HG03521 (cell line): ENCODE measurements around the gene HK3.

Experiments
- ATAC-seq: cut with Tn5 transposase; IDR thresholded peaks from one replicate; pipeline ENCODE4 v1.9.1; 2021; ENCODE audit warnings: mild to moderate bottlenecking, moderate library complexity; ENCODE audit not compliant: unreplicated experiment

Gene HK3

GRCh38 chr5:176902102-176902814 is 3.1 kb upstream of the HK3 start:
- ATAC-seq: no peak

GRCh38 chr5:176901260-176902101 is 2.3 kb upstream of the HK3 start:
- no peak for ATAC-seq

GRCh38 chr5:176900780-176901204 is 1.6 kb upstream of the HK3 start:
- no peak for ATAC-seq

DNA sequence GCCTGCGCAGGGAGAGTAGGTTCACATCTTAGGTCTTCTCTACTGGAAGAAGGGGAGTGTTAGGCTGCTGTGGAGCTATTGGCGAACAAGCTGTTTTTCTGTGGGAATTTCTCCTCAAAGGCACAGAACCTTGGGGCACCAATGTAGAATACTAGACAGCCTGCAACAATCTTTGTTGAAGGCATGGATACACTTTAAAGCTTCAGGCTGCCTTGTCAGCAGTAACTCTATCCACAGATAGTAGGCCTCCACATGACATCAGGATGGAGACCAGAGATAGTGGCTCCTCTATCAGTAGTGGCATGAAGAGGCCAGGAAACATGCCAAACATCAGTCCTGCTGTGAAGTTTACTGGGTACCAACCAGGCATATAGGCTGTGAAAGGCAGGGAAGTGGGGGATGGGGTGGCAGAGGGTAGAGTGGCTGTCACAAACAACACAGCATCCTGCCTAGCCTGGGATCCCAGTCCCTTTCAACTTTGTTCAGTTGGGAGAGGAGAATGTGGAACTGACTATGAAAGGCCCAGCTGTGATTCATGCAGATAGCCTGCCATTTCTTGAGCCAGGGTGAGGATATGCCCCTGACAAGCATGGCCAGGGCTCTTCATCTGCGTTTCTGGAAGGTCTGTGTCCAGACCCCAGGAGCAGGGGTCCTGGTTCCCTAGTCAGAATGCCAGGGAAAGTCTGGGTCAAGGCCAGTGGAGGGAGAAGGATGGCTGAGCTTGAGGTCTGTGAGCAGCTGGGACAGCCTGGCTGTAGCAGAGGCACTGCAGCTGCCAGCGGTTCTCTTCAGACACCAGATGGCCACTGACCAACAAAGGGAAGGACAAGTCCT is 1.0 kb upstream of the HK3 start:
- ATAC-seq: no peak

DNA sequence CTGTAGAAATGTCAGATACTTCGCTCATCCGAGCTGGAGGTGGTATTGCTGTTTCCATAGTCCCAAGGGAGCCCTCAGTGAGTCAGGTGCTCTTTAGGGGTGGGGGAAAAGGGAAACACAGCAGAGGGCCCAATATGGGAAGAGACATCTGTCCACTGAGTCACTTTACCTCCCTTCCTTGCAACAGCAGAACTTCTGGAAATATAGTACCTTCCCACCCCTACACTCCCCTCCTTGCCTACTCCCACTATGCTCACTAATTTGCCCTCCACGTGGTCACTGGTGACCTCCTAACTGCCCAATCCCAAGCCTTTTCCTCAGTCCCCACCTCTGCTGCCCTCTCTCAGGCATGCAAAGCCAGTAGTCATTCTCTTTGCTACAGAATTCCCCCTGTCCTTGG is 1.9 kb downstream of the HK3 start:
- ATAC-seq: no peak

GRCh38 chr5:176895831-176896230 is 3.3 kb downstream of the HK3 start:
- ATAC-seq: no peak

DNA sequence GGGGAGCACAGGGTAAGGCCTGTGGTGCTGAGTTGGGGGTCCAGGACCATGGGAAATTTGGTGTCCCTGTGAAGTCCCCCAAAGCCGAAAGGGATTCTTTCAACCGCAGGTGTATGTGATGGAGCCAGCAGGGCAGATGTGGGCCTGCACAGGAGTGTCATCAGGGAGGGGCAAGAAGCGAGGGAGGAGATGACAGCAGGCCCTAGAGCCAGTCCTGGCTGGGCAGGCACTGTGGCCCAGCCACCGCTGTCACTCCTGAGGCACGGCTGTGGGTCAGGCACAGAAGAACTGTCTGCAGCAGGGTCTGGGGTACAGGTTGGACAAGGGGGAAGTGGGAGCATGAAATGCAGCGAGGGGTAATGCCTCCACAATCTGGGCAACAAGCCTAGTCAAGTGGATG is 4.8 kb downstream of the HK3 start:
- ATAC-seq: no peak

DNA sequence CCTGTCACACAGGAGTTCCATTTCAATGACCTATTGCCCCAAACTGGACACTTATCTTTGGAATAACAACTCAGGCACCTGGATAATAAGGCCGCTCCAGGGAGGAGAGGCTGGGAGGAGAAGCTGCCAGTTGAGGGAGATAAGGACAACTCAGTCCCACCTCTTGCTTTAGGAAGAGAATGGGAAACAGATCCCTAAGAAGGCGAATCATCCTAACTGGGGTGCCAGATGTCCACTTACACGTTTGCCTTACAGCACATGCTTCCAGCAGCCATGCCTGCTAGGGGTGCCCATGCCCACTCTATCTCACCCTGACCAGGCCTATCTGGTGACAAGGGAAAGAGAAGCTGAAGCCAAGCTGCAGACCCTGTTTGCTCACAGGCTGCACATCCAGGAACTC is 6.5 kb downstream of the HK3 start:
- ATAC-seq: no peak

DNA sequence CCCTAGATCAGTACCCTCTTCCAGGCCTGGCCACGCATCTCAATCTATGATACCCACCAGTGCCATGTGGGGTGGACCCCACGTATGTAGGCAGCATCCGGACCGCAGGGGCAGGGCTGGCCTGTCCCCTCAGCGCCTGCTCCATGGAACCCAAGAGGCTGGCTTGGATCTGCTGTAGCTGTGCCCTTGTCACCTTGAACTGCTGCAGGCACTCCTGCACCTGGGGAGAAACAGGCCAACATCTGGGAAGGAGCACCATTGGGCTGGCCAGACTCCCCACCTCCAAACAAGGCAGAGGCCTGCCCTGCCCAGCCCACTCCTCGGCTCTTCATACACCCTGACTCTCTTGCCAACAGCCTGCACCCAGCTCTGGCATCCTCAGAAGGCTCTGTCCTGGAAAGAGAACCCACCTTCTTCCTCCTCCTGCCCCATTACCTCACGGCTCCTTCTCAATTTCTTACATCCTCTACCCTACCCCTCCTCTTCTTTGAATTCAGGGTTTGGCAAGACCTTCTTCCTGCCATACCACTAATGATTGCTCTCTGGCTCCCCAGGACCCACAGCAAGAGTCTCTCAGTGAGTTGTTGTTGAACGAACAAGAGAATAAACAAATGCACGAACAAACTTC is 7.7 kb downstream of the HK3 start:
- ATAC-seq: no peak

DNA sequence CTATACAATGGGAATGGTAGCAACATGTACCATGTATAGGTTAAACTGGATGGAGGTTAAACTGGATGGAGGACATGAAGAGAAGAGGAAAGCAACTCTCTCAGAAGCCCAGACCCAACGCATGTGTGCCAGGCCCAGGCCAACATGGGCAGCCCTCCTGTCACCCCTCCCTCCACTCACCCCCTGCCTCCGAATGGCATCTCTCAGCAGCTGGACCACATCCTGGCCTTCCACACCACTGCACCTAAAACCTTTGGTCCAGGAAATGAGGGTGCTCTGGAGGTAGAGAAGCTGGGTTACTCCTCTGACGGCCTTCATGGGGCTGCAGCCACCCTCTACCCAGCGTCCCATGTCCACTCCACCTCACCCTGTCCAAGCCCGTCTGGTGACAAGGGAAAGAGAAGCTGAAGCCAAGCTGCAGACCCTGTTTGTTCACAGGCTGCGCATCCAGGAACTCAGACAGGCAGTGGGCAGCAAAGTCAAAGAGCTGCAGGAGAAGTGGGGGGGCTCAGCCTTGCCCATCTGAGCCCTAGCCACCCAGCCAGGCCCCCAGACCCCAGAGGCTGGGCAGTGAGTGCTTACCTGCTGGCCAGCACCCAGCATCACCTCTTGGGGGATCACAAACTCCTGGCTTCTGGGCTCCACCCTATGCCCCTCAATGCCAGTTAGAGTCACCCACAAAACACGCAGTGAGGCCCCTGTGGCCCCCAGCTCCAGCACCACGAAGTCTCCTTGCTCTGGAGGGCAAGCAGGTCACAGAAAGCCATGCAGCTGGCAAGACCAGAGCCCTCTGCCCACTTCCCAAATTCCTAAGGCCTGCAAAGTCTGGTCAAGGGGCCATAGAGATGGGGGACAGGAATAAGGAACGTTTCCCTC is 8.5 kb downstream of the HK3 start:
- ATAC-seq: no peak

GRCh38 chr5:176889321-176890280 is 9.5 kb downstream of the HK3 start:
- ATAC-seq: no peak

DNA sequence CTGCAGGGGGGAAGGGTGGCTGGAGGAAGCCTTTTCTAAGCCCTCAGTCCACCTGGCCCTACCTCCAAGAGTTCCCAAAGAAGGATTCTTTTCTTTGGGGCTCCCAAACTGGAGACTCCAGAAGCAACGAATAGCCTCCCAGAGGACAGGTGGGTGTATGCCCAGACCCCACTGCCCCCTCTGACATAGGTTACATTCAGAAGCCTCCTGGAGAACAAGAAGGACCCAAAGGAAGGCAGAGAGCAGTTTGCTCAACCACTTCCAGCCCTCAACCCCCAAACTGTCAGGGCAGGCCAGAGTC is 10.3 kb downstream of the HK3 start:
- ATAC-seq: no peak

GRCh38 chr5:176888016-176888864 is 10.9 kb downstream of the HK3 start:
- ATAC-seq: no peak

DNA sequence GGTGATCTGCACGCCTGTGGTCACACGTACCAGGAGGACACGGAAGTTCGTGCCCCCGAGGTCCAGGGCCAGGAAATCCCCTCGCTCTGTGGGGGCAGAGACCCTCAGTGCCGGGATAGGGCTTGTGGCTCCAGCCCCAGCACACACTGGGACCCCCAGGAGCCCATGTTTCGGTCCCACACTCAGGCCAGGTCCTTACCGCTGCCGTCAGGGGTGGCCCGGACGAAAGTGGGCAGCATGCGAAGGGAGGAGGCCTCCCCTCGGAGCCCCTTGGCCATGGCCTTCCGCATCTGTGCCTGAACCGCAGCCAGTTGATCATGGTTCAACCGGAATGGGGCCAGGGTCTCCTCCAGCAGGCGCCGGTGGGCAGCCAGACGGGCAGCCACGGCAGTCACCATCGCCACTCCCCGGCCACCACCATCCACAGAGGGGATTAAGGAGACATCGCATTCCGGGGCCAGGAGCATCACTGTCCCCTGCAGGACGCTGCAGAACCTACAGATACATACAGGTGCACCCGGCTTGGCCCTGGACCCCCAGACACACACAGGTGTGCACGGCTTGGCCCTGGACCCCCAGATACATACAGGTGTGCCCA is 11.8 kb downstream of the HK3 start:
- ATAC-seq: no peak

GRCh38 chr5:176886336-176887251 is 12.6 kb downstream of the HK3 start:
- no peak for ATAC-seq

DNA sequence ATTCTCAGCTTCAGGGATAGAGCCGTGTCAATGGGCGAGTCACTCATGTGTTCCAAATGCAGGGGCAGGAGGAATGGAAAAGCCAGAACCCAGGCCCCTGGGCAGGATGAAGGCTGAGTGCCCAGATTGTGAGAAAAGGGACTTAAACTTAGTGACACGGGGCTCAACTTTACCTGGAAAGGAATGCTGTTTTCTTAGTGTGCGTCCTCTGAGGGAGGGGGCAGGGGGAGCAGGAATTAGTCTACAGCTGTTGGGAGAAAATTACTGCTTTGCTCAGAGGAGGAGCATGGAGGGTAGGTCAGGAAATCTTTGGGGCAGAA is 14.6 kb downstream of the HK3 start:
- no peak for ATAC-seq
